ENCODE data around the gene SEMA3F.

DNA sequence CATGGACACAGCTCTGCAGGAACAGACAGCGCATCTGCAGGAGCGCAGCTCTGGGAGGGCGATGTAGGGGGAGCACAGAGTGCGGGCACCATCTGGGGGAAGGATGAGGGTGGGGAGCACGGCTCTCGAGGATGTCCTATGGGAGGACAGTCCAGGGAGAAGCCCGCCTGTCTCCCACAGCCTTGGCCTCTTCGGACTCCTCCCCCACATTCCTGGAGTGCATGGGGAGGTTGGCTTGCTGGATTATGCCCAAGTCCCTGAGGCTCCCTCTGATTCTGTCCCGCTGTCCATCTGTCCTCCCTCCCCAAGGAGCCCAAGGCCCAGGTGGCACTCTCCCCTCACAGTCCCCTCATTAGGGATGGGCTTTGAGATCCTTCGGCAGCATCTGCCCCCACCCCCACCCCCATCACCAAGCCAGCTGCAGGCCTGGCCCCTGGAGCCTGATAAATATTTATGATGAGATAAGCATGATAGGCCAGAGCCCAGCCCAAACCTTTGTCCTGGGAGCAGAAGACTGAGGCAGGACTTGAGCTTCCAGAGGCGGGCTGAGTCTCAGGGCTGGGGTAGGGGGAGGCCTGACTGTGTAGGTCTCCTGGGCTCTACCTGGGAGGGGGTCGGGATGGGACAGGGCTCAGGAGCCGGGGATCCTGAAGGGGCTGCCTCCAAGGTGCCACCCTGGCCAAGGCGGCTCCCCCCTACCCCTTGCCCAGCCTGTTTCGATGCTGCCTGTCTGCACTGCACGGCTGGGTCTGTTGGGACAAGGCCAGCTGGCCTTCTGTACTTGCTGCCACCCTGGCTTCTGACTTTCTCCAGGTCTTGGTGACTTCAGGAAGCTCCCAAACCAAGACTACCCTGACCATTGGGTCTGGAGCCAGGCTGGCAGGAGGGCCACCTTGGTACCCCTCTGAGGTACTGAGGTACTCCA is 28.6 kb upstream of the SEMA3F start:
- TF ChIP-seq, protein P1, sequence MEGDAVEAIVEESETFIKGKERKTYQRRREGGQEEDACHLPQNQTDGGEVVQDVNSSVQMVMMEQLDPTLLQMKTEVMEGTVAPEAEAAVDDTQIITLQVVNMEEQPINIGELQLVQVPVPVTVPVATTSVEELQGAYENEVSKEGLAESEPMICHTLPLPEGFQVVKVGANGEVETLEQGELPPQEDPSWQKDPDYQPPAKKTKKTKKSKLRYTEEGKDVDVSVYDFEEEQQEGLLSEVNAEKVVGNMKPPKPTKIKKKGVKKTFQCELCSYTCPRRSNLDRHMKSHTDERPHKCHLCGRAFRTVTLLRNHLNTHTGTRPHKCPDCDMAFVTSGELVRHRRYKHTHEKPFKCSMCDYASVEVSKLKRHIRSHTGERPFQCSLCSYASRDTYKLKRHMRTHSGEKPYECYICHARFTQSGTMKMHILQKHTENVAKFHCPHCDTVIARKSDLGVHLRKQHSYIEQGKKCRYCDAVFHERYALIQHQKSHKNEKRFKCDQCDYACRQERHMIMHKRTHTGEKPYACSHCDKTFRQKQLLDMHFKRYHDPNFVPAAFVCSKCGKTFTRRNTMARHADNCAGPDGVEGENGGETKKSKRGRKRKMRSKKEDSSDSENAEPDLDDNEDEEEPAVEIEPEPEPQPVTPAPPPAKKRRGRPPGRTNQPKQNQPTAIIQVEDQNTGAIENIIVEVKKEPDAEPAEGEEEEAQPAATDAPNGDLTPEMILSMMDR (IDR thresholded peaks at IDR 0.05) = no peak
- no peak for TF ChIP-seq POLR2A (IDR thresholded peaks at IDR 0.05)
